ENCODE results near the gene DLG2.

DNA sequence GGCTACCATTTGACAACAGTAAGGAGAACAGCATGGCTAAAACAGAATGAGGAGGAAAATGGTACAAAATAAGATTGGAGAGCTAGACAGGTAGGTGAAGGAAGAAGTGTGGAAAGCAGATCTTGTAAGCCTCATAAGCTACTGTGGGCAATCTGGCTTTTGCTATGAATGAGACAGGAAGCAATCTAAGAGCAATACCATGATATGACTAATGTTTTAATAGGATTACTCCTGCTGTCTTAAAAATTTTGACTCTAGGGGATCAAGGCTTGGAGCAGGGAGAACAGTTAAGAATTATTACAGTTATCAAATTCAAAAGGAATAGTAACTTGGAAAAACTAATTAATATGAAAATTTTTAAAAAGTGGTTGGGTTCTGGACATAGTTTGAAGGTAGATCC lies 1174.9 kb downstream of the DLG2 start:
- no peak for TF ChIP-seq POLR2A (IDR thresholded peaks at IDR 0.05; ENCODE audit: low read depth, low read length)
- no peak for TF ChIP-seq CTCF (conservative IDR thresholded peaks at IDR 0.05; ENCODE audit: low read depth, low read length)
- TF ChIP-seq MXI1 (IDR thresholded peaks at IDR 0.05; ENCODE audit: borderline replicate concordance, low read depth, low read length): no peak
- no peak for TF ChIP-seq BHLHE40 (IDR thresholded peaks at IDR 0.05; ENCODE audit: low read depth, low read length)
- no peak for TF ChIP-seq RFX5 (IDR thresholded peaks at IDR 0.05; ENCODE audit: low read depth, low read length)
- TF ChIP-seq RCOR1 (IDR thresholded peaks at IDR 0.05; ENCODE audit: insufficient replicate concordance, low read length): no peak
- no peak for TF ChIP-seq CEBPB (IDR thresholded peaks at IDR 0.05; ENCODE audit: low read depth, low read length)
- TF ChIP-seq RAD21 (IDR thresholded peaks at IDR 0.05; ENCODE audit: low read length): no peak
- TF ChIP-seq MAZ (IDR thresholded peaks at IDR 0.05; ENCODE audit: borderline replicate concordance, low read depth, low read length): no peak
- TF ChIP-seq FOS (IDR thresholded peaks at IDR 0.05; ENCODE audit: low read depth, low read length): no peak

Measured in IMR-90 (cell line).